Tibial nerve (tissue), 4 donors: Measurements from ENCODE around the gene DNAL4. TPM values are rescaled to one million over a fixed set of nuclear protein-coding genes. Genes with fewer than 3 reads are reported as not detected.

Source experiments
- DNase-seq, 2 donors: peaks; one replicate each; pipeline ENCODE4 v3.0.0-alpha.2; 2019; ENCODE audit warnings: low spot score in 2 of 2
- H3K27ac ChIP-seq, 4 donors: fragments of 200-600 bp; sonication (generic) in 3 of 4; one replicate each; pipeline ENCODE4 v1.5.1; 2017 to 2019; ENCODE audit warnings: mild to moderate bottlenecking in 1 of 4
- H3K27me3 ChIP-seq, 2 donors: fragments of 200-600 bp; sonication (generic) in 1 of 2; one replicate each; pipeline versions ENCODE4 v1.5.1 to v1.6.0; 2017 to 2019
- H3K36me3 ChIP-seq, 3 donors: fragments of 200-600 bp; sonication (generic); one replicate each; pipeline ENCODE4 v1.5.1; 2018 to 2019
- H3K4me1 ChIP-seq, 4 donors: fragments of 200-600 bp; sonication (generic) in 3 of 4; one replicate each; pipeline ENCODE4 v1.5.1; 2017 to 2019
- H3K4me3 ChIP-seq, 4 donors: fragments of 200-600 bp; sonication (generic) in 3 of 4; one replicate each; pipeline ENCODE4 v1.5.1; 2017 to 2019; ENCODE audit warnings: mild to moderate bottlenecking in 1 of 4, moderate library complexity in 1 of 4
- H3K9me3 ChIP-seq, 4 donors: fragments of 200-600 bp; sonication (generic) in 3 of 4; one replicate each; pipeline ENCODE4 v1.5.1; 2017 to 2019
- CTCF ChIP-seq, 5 experiments: fragments of 200-600 bp in 3 of 5; fragments of 450-650 bp in 2 of 5; sonication (generic) in 3 of 5; IDR thresholded peaks; one replicate each; pipeline ENCODE4 v1.5.1; 2016 to 2019; ENCODE audit warnings: antibody characterized with exemption in 5 of 5, mild to moderate bottlenecking in 3 of 5, moderate library complexity in 2 of 5
- EP300 ChIP-seq, 2 donors: sonication (generic); formaldehyde crosslinking; IDR thresholded peaks; one replicate each; pipeline ENCODE4 v1.6.1; 2017; ENCODE audit warnings: antibody characterized with exemption in 2 of 2, mild to moderate bottlenecking in 1 of 2
- POLR2A ChIP-seq, 2 donors: fragments of 450-650 bp; IDR thresholded peaks; one replicate each; pipeline ENCODE4 v1.6.1; 2017; ENCODE audit warnings: antibody characterized with exemption in 2 of 2, mild to moderate bottlenecking in 2 of 2, moderate library complexity in 2 of 2
- WGBS, 2 donors: methylation state at CpG; one replicate each; pipeline ENCODE4 v1.1.5; 2018; 5-methylcytosine and 5-hydroxymethylcytosine counted together
- total RNA-seq, 4 donors: library from RNA; depleted of rRNA; stranded (reverse); fragments of >200 nt; gene quantifications; one replicate each; pipeline ENCODE4 v1.1.0, GENCODE V29; 2016

The DNAL4 gene
- total RNA-seq, 4 donors from 2014 or later = 14.7 to 17.7 (median 17.1) TPM

GRCh38 chr22:38831166-38831945 lies 37.4 kb upstream of the DNAL4 start:
- Histone ChIP-seq H3K4me1 (no peaks in the 10 kb centered on the region), H3K27ac (no peak overlapping the region), H3K36me3 (peaks cover 0 to 11% (median 0%) of the 10 kb centered on the region in 3 donors), H3K4me3 (no peak overlapping the region), H3K27me3 (peaks cover 0 to 3% of the 10 kb centered on the region in 2 donors), H3K9me3 (peaks cover 0 to 6% (median 0%) of the 10 kb centered on the region in 4 donors)
- TF ChIP-seq CTCF (IDR thresholded peaks at IDR 0.05) (no peak), POLR2A (IDR thresholded peaks at IDR 0.05) (no peak), EP300 (IDR thresholded peaks at IDR 0.05) (no peak)
- DNase-seq = no peak
- WGBS, 2 donors = 85% methylated on average over 16 of the region's 16 CpGs

GRCh38 chr22:38830845-38831108 lies 36.8 kb upstream of the DNAL4 start:
- H3K4me3 ChIP-seq = no peak overlapping the region
- no peaks in the 10 kb centered on the region for H3K4me1 ChIP-seq
- peaks cover 0 to 6% (median 0%) of the 10 kb centered on the region in 4 donors for H3K9me3 ChIP-seq
- peaks cover 0 to 3% of the 10 kb centered on the region in 2 donors for H3K27me3 ChIP-seq
- H3K36me3 ChIP-seq = peaks cover 0 to 14% (median 0%) of the 10 kb centered on the region in 3 donors
- no peak for DNase-seq
- TF ChIP-seq EP300 (IDR thresholded peaks at IDR 0.05) (no peak), POLR2A (IDR thresholded peaks at IDR 0.05) (no peak), CTCF (IDR thresholded peaks at IDR 0.05) (no peak)
- no peak overlapping the region for H3K27ac ChIP-seq
- WGBS, 2 donors = 66 to 68% methylated on average over 7 of the region's 7 CpGs

- Histone ChIP-seq H3K27ac (no peak overlapping the region), H3K27me3 (peaks cover 0 to 1% of the 10 kb centered on the region in 2 donors), H3K4me1 (no peaks in the 10 kb centered on the region), H3K36me3 (peaks cover 0 to 14% (median 0%) of the 10 kb centered on the region in 3 donors), H3K4me3 (no peak overlapping the region), H3K9me3 (peaks cover 0 to 6% (median 0%) of the 10 kb centered on the region in 4 donors)
- TF ChIP-seq EP300 (IDR thresholded peaks at IDR 0.05) (no peak), POLR2A (IDR thresholded peaks at IDR 0.05) (no peak), CTCF (IDR thresholded peaks at IDR 0.05) (no peak)
- 81 to 83% methylated on average over 15 to 17 of the region's 17 CpGs for WGBS, 2 donors
- DNase-seq = no peak
Observed at GRCh38 chr22:38830026-38830844, 36.3 kb upstream of the DNAL4 start.

GRCh38 chr22:38829485-38829884 lies 35.5 kb upstream of the DNAL4 start:
- Histone ChIP-seq H3K27me3 (no peaks in the 10 kb centered on the region), H3K9me3 (peaks cover 0 to 6% (median 0%) of the 10 kb centered on the region in 4 donors), H3K4me1 (no peaks in the 10 kb centered on the region), H3K36me3 (peaks cover 0 to 14% (median 0%) of the 10 kb centered on the region in 3 donors), H3K27ac (no peak overlapping the region), H3K4me3 (no peak overlapping the region)
- WGBS, 2 donors = 72 to 74% methylated on average over 4 of the region's 4 CpGs
- TF ChIP-seq POLR2A (IDR thresholded peaks at IDR 0.05) = no peak
- no peak for TF ChIP-seq EP300 (IDR thresholded peaks at IDR 0.05)
- no peak for TF ChIP-seq CTCF (IDR thresholded peaks at IDR 0.05)
- no peak for DNase-seq
